HEK293 (cell line): Measurements from ENCODE around the gene SH3GLB1.

ENCODE experiments used
- BCL11B ChIP-seq: fragments of 450-650 bp; formaldehyde crosslinking; IDR thresholded peaks from 2 replicates; pipeline ENCODE4 v1.5.1; 2016; ENCODE audit warnings: low read depth, missing biosample characterization, missing genetic modification characterization
- EGR2 ChIP-seq: fragments of 450-650 bp; formaldehyde crosslinking; IDR thresholded peaks from 2 replicates; pipeline ENCODE4 v1.5.1; 2016; ENCODE audit warnings: low read depth, missing biosample characterization, missing genetic modification characterization
- GFI1B ChIP-seq: fragments of 450-650 bp; formaldehyde crosslinking; IDR thresholded peaks from 2 replicates; pipeline ENCODE4 v1.5.1; 2016; ENCODE audit warnings: missing biosample characterization, missing genetic modification characterization
- KLF1 ChIP-seq: fragments of 450-650 bp; formaldehyde crosslinking; IDR thresholded peaks from 2 replicates; pipeline ENCODE4 v1.5.1; 2016; ENCODE audit warnings: missing biosample characterization, missing genetic modification characterization
- KLF9 ChIP-seq: fragments of 450-650 bp; formaldehyde crosslinking; IDR thresholded peaks from 2 replicates; pipeline ENCODE4 v1.5.1; 2016; ENCODE audit warnings: missing biosample characterization, missing genetic modification characterization, low read depth
- RBAK ChIP-seq: fragments of 450-650 bp; formaldehyde crosslinking; IDR thresholded peaks from 2 replicates; pipeline ENCODE4 v1.5.1; 2016; ENCODE audit warnings: missing biosample characterization, missing genetic modification characterization
- REST ChIP-seq: fragments of 450-650 bp; formaldehyde crosslinking; IDR thresholded peaks from 2 replicates; pipeline ENCODE4 v1.5.1; 2016; ENCODE audit warnings: missing biosample characterization, missing genetic modification characterization
- ZBTB44 ChIP-seq: fragments of 450-650 bp; IDR thresholded peaks from 2 replicates; pipeline ENCODE4 v1.5.1; 2018; ENCODE audit warnings: missing biosample characterization, mild to moderate bottlenecking, missing genetic modification characterization
- ZNF16 ChIP-seq: fragments of 450-650 bp; formaldehyde crosslinking; IDR thresholded peaks from 2 replicates; pipeline ENCODE4 v1.5.1; 2016; ENCODE audit warnings: low read depth, missing biosample characterization, missing genetic modification characterization
- ZNF211 ChIP-seq: fragments of 450-650 bp; formaldehyde crosslinking; IDR thresholded peaks from 2 replicates; pipeline ENCODE4 v1.5.1; 2016; ENCODE audit warnings: low read depth, missing biosample characterization, missing genetic modification characterization
- ZNF248 ChIP-seq: fragments of 450-650 bp; formaldehyde crosslinking; IDR thresholded peaks from 2 replicates; pipeline ENCODE4 v1.5.1; 2017; ENCODE audit warnings: missing biosample characterization, missing genetic modification characterization
- ZNF266 ChIP-seq: fragments of 450-650 bp; formaldehyde crosslinking; IDR thresholded peaks from 2 replicates; pipeline ENCODE4 v1.5.1; 2016; ENCODE audit warnings: missing biosample characterization, missing genetic modification characterization, low read depth
- ZNF302 ChIP-seq: fragments of 450-650 bp; formaldehyde crosslinking; IDR thresholded peaks from 2 replicates; pipeline ENCODE4 v1.5.1; 2016; ENCODE audit warnings: missing biosample characterization, missing genetic modification characterization, low read depth
- ZNF324 ChIP-seq: fragments of 450-650 bp; formaldehyde crosslinking; IDR thresholded peaks from 2 replicates; pipeline ENCODE4 v1.5.1; 2016; ENCODE audit warnings: missing biosample characterization, missing genetic modification characterization
- ZNF341 ChIP-seq: fragments of 450-650 bp; formaldehyde crosslinking; IDR thresholded peaks from 2 replicates; pipeline ENCODE4; 2016; ENCODE audit warnings: low read depth, missing biosample characterization, missing genetic modification characterization
- ZNF48 ChIP-seq: fragments of 450-650 bp; formaldehyde crosslinking; IDR thresholded peaks from 2 replicates; pipeline ENCODE4 v1.5.1; 2016; ENCODE audit warnings: missing biosample characterization, missing genetic modification characterization
- ZNF571 ChIP-seq: fragments of 450-650 bp; formaldehyde crosslinking; IDR thresholded peaks from 2 replicates; pipeline ENCODE4 v1.5.0; 2017; ENCODE audit warnings: missing biosample characterization, missing genetic modification characterization
- ZNF600 ChIP-seq: fragments of 450-650 bp; formaldehyde crosslinking; IDR thresholded peaks from 2 replicates; pipeline ENCODE4 v1.5.1; 2016; ENCODE audit warnings: missing biosample characterization, missing genetic modification characterization
- ZNF626 ChIP-seq: fragments of 450-650 bp; sonication (Bioruptor Pico); formaldehyde crosslinking; IDR thresholded peaks from 2 replicates; pipeline ENCODE4 v1.5.1; 2018; ENCODE audit warnings: missing biosample characterization, missing genetic modification characterization, inconsistent platforms
- ZNF660 ChIP-seq: fragments of 450-650 bp; IDR thresholded peaks from 2 replicates; pipeline ENCODE4 v1.5.1; 2018; ENCODE audit warnings: missing biosample characterization, mild to moderate bottlenecking, missing genetic modification characterization
- ZNF701 ChIP-seq: fragments of 450-650 bp; formaldehyde crosslinking; IDR thresholded peaks from 2 replicates; pipeline ENCODE4 v1.5.1; 2016; ENCODE audit warnings: missing biosample characterization, missing genetic modification characterization
- ZNF707 ChIP-seq: fragments of 450-650 bp; formaldehyde crosslinking; IDR thresholded peaks from 2 replicates; pipeline ENCODE4 v1.5.1; 2016; ENCODE audit warnings: missing biosample characterization, missing genetic modification characterization
- ZSCAN16 ChIP-seq: fragments of 450-650 bp; formaldehyde crosslinking; IDR thresholded peaks from 2 replicates; pipeline ENCODE4 v1.5.1; 2016; ENCODE audit warnings: missing biosample characterization, missing genetic modification characterization
- TF ChIP-seq, protein P1 (sequence below): fragments of 450-650 bp; formaldehyde crosslinking; IDR thresholded peaks from 2 replicates; pipeline ENCODE4 v1.5.1; 2016; ENCODE audit warnings: missing biosample characterization, missing genetic modification characterization
- TF ChIP-seq, protein P2 (sequence below): fragments of 450-650 bp; formaldehyde crosslinking; conservative IDR thresholded peaks from 2 replicates; pipeline ENCODE4 v1.5.1; 2016; ENCODE audit warnings: low read depth, missing biosample characterization, missing genetic modification characterization
- TF ChIP-seq, protein P3 (sequence below): fragments of 450-650 bp; formaldehyde crosslinking; IDR thresholded peaks from 2 replicates; pipeline ENCODE4 v1.5.1; 2016; ENCODE audit warnings: missing biosample characterization, missing genetic modification characterization

The SH3GLB1 gene

DNA sequence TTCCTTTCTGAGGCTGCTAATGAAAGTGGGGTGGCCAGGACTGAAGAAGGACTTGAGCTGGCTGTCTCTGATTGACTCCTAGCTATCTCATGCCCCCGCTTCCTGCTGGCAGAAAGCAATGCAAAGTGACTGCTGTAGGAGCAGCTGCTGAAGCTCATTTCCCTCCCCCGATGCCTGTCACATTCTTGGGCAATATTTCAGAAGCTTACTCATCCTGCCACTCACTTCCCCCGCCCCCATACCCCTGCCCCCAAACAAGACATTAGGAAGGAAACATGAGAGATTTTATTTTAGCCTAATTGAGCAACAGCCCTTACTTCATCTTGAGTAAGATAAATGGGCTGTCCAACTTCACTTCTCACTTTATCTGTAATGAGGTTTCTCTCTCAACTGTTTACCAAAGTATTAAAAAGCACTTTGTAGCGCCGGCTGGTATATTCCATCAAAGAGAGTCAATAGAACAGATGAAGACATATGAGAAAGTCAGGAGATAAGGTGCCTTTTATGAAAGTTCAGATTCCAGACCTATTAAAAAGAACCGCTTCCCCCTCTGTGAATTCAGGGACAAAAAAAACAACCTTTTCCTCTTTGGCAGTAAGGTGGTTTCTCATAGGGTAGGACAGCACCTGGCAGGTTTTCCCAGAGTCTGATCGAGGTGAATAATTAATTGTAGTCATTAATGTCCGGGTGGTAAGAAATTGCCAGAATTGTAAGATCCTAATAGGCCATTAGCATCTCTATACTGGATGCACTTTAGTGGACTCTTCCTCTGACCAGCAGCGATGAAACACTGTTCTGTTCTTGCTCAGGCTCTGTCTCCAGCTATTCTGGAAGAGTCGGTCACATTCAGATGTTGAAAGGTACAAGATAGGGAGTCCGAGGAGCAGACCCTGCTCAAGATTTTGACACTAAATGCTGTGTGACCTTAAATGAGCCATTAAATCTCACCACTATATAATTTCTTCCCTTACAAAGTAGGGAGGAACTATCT, 70.2 kb downstream of the SH3GLB1 start (continued):
- TF ChIP-seq ZNF571 (tag by site-specific recombination) (no peak), KLF1 (tag by site-specific recombination) (peak; percentile 92), EGR2 (tag by site-specific recombination) (peak; percentile 58), ZNF248 (tag by site-specific recombination) (no peak), BCL11B (tag by site-specific recombination) (peak; percentile 98), ZNF324 (tag by site-specific recombination) (peak; percentile 96), REST (peak; percentile 51; the same call in 1 of the 2 replicates), ZNF16 (tag by site-specific recombination) (no peak), ZNF302 (tag by site-specific recombination) (0 out of 2 replicates have a peak, but pooled peaks have one; percentile 9), ZNF341 (tag by site-specific recombination) (peak; percentile 48), ZNF211 (tag by site-specific recombination) (no peak), RBAK (tag by site-specific recombination) (no peak), ZNF48 (tag by site-specific recombination) (no peak), GFI1B (tag by site-specific recombination) (peak; percentile 99), ZNF707 (tag by site-specific recombination) (no peak), ZNF626 (tag by site-specific recombination) (peak; percentile 87), KLF9 (tag by site-specific recombination) (peak; percentile 37; the same call in 1 of the 2 replicates), ZNF660 (peak; percentile 77; the same call in 1 of the 2 replicates), ZNF600 (tag by site-specific recombination) (0 out of 2 replicates have a peak, but pooled peaks have one; percentile 24), ZNF701 (no peak), ZNF266 (tag by site-specific recombination) (0 out of 2 replicates have a peak, but pooled peaks have one; percentile 16), ZBTB44 (tag by site-specific recombination) (peak; percentile 94), ZSCAN16 (no peak)
- TF ChIP-seq, protein P1, sequence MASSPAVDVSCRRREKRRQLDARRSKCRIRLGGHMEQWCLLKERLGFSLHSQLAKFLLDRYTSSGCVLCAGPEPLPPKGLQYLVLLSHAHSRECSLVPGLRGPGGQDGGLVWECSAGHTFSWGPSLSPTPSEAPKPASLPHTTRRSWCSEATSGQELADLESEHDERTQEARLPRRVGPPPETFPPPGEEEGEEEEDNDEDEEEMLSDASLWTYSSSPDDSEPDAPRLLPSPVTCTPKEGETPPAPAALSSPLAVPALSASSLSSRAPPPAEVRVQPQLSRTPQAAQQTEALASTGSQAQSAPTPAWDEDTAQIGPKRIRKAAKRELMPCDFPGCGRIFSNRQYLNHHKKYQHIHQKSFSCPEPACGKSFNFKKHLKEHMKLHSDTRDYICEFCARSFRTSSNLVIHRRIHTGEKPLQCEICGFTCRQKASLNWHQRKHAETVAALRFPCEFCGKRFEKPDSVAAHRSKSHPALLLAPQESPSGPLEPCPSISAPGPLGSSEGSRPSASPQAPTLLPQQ (tag by site-specific recombination) = peak; percentile 88
- TF ChIP-seq, protein P2, sequence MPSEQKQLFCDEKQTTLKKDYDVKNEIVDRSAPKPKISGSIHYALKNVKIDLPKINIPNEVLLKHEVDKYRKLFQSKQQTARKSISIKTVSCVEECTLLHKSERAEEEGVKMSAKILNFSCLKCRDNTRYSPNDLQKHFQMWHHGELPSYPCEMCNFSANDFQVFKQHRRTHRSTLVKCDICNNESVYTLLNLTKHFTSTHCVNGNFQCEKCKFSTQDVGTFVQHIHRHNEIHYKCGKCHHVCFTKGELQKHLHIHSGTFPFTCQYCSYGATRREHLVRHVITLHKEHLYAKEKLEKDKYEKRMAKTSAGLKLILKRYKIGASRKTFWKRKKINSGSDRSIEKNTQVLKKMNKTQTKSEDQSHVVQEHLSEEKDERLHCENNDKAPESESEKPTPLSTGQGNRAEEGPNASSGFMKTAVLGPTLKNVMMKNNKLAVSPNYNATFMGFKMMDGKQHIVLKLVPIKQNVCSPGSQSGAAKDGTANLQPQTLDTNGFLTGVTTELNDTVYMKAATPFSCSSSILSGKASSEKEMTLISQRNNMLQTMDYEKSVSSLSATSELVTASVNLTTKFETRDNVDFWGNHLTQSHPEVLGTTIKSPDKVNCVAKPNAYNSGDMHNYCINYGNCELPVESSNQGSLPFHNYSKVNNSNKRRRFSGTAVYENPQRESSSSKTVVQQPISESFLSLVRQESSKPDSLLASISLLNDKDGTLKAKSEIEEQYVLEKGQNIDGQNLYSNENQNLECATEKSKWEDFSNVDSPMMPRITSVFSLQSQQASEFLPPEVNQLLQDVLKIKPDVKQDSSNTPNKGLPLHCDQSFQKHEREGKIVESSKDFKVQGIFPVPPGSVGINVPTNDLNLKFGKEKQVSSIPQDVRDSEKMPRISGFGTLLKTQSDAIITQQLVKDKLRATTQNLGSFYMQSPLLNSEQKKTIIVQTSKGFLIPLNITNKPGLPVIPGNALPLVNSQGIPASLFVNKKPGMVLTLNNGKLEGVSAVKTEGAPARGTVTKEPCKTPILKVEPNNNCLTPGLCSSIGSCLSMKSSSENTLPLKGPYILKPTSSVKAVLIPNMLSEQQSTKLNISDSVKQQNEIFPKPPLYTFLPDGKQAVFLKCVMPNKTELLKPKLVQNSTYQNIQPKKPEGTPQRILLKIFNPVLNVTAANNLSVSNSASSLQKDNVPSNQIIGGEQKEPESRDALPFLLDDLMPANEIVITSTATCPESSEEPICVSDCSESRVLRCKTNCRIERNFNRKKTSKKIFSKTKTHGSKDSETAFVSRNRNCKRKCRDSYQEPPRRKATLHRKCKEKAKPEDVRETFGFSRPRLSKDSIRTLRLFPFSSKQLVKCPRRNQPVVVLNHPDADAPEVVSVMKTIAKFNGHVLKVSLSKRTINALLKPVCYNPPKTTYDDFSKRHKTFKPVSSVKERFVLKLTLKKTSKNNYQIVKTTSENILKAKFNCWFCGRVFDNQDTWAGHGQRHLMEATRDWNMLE (tag by site-specific recombination) = peak; percentile 55; the same call in 1 of the 2 replicates
- TF ChIP-seq, protein P3, sequence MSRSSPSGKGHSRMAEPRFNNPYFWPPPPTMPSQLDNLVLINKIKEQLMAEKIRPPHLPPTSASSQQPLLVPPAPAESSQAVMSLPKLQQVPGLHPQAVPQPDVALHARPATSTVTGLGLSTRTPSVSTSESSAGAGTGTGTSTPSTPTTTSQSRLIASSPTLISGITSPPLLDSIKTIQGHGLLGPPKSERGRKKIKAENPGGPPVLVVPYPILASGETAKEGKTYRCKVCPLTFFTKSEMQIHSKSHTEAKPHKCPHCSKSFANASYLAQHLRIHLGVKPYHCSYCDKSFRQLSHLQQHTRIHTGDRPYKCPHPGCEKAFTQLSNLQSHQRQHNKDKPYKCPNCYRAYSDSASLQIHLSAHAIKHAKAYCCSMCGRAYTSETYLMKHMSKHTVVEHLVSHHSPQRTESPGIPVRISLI (tag by site-specific recombination) = peak; percentile 94
